H1 (cell line): ENCODE results near the gene STARD13. TPM values are rescaled to one million over a fixed set of nuclear protein-coding genes. Genes with fewer than 3 reads are reported as not detected.

Experiments
- CTCF ChIA-PET: fragments of 300-600 bp; sonication (Branson Sonifier 250); formaldehyde crosslinking; loops from one replicate; lab custom pipeline; 2021; ENCODE audit not compliant: partially characterized antibody; lab: Charles Lee
- POLR2A ChIA-PET: fragments of 300-600 bp; sonication (Branson Sonifier 250); formaldehyde crosslinking; loops from one replicate; lab custom pipeline; 2021; ENCODE audit warnings: inconsistent platforms; ENCODE audit not compliant: partially characterized antibody; lab: Charles Lee
- DNase-seq, 2 experiments: peaks; one replicate each; pipeline versions ENCODE4 v3.0.0 to v3.0.0-alpha.2; 2010 to 2022; ENCODE audit warnings: low spot score in 2 of 2, low read depth in 1 of 2, mixed read lengths in 1 of 2
- FAIRE-seq: peaks from 2 replicates; lab custom pipeline; 2011; peaks lifted over from hg19 to GRCh38; lab: Jason Lieb, UNC
- H2AFZ ChIP-seq: 2 replicates; pipeline ENCODE4 v1.8.1; 2012; ENCODE audit warnings: low read length, inconsistent platforms
- H2AK5ac ChIP-seq: 2 replicates; pipeline ENCODE4 v1.6.1; 2013; ENCODE audit warnings: low read depth, low read length
- H2BK120ac ChIP-seq: replicated peaks from 2 replicates; pipeline ENCODE3; 2013; ENCODE audit warnings: low read depth, low read length, inconsistent platforms
- H2BK12ac ChIP-seq: 2 replicates; pipeline ENCODE4 v1.6.1; 2013; ENCODE audit warnings: low read depth, low read length
- H2BK15ac ChIP-seq: 2 replicates; pipeline ENCODE4 v1.6.1; 2013; ENCODE audit warnings: low read length
- H2BK20ac ChIP-seq: 2 replicates; pipeline ENCODE4 v1.6.1; 2013; ENCODE audit warnings: low read length
- H2BK5ac ChIP-seq: 2 replicates; pipeline ENCODE4 v1.6.1; 2013; ENCODE audit warnings: low read depth, low read length
- H3K14ac ChIP-seq: 2 replicates; pipeline ENCODE4 v1.6.1; 2013; ENCODE audit warnings: inconsistent platforms; ENCODE audit not compliant: insufficient read length
- H3K18ac ChIP-seq: 2 replicates; pipeline ENCODE4 v1.6.1; 2013; ENCODE audit warnings: low read length; ENCODE audit errors: extremely low read depth
- H3K23ac ChIP-seq: 2 replicates; pipeline ENCODE4 v1.6.1; 2013; ENCODE audit warnings: inconsistent platforms; ENCODE audit not compliant: insufficient read length
- H3K23me2 ChIP-seq: 2 replicates; pipeline ENCODE4 v1.6.1; 2013; ENCODE audit warnings: low read depth, low read length
- H3K27ac ChIP-seq: 2 replicates; pipeline ENCODE4 v1.6.1; 2011; ENCODE audit warnings: low read depth, low read length, inconsistent platforms
- H3K27me3 ChIP-seq, 4 experiments: replicated peaks in 1 of 4; 1 replicate in 1 of 4; 2 replicates in 3 of 4; pipeline versions ENCODE4 v1.6.1 to v1.8.1; 2011 to 2013; ENCODE audit warnings: low read length in 3 of 4, mild to moderate bottlenecking in 3 of 4, inconsistent platforms in 2 of 4, mixed read lengths in 2 of 4, moderate library complexity in 1 of 4; ENCODE audit not compliant: control insufficient read depth in 3 of 4, insufficient read depth in 3 of 4; ENCODE audit errors: extremely low read depth in 1 of 4
- H3K36me3 ChIP-seq, 4 experiments: 2 replicates each; pipeline versions ENCODE4 v1.6.1 to v1.8.1; 2011 to 2013; ENCODE audit warnings: mild to moderate bottlenecking in 4 of 4, low read length in 3 of 4, moderate library complexity in 2 of 4, control low read depth in 1 of 4, inconsistent platforms in 1 of 4; ENCODE audit not compliant: insufficient read depth in 4 of 4, control insufficient read depth in 2 of 4
- H3K4ac ChIP-seq: replicated peaks from 2 replicates; pipeline ENCODE3; 2013; ENCODE audit warnings: low read length, low read depth, mixed read lengths, inconsistent platforms; ENCODE audit not compliant: insufficient read length
- H3K4me1 ChIP-seq, 4 experiments: replicated peaks in 1 of 4; 1 replicate in 1 of 4; 2 replicates in 3 of 4; pipeline versions ENCODE4 v1.6.1 to v1.8.1; 2011 to 2013; ENCODE audit warnings: low read length in 3 of 4, inconsistent platforms in 2 of 4, mixed read lengths in 1 of 4; ENCODE audit not compliant: insufficient read depth in 4 of 4, control insufficient read depth in 3 of 4
- H3K4me2 ChIP-seq, 2 experiments: 2 replicates each; pipeline versions ENCODE4 v1.6.1 to v1.8.1; 2011 to 2013; ENCODE audit warnings: low read depth in 2 of 2, low read length in 2 of 2, control low read depth in 1 of 2, inconsistent platforms in 1 of 2, mild to moderate bottlenecking in 1 of 2; ENCODE audit not compliant: insufficient read depth in 1 of 2
- H3K4me3 ChIP-seq, 4 experiments: fragments of 200-600, 300-600 bp in 1 of 4; sonication (generic), shearing (Covaris generic), sonication (Bioruptor Twin) in 1 of 4; 2 replicates each; pipeline versions ENCODE4 v1.5.1 to v1.8.1; 2011 to 2016; ENCODE audit warnings: low read length in 4 of 4, low read depth in 3 of 4, control low read depth in 2 of 4, inconsistent platforms in 2 of 4, mild to moderate bottlenecking in 2 of 4, mixed read lengths in 1 of 4, moderate library complexity in 1 of 4; ENCODE audit not compliant: insufficient read depth in 2 of 4; ENCODE audit errors: extremely low read depth in 1 of 4
- H3K56ac ChIP-seq: replicated peaks from 2 replicates; pipeline ENCODE3; 2013; ENCODE audit warnings: low read depth, mild to moderate bottlenecking, mixed read lengths, low read length, inconsistent platforms; ENCODE audit not compliant: insufficient read length
- H3K79me1 ChIP-seq: 2 replicates; pipeline ENCODE4 v1.6.1; 2013; ENCODE audit warnings: low read depth, low read length, control low read depth
- H3K79me2 ChIP-seq, 2 experiments: 2 replicates each; pipeline versions ENCODE4 v1.6.1 to v1.8.1; 2012 to 2013; ENCODE audit warnings: low read length in 2 of 2, mild to moderate bottlenecking in 2 of 2, inconsistent platforms in 1 of 2; ENCODE audit not compliant: insufficient read depth in 2 of 2, control insufficient read depth in 1 of 2
- H3K9ac ChIP-seq, 4 experiments: replicated peaks in 1 of 4; 1 replicate in 1 of 4; 2 replicates in 3 of 4; pipeline versions ENCODE4 v1.6.1 to v1.8.1; 2011 to 2013; ENCODE audit warnings: low read depth in 3 of 4, low read length in 3 of 4, control low read depth in 2 of 4, mild to moderate bottlenecking in 2 of 4, moderate library complexity in 2 of 4, inconsistent platforms in 1 of 4; ENCODE audit errors: extremely low read depth in 1 of 4
- H3K9me3 ChIP-seq, 2 experiments: 2 replicates each; pipeline versions ENCODE4 v1.6.1 to v1.8.1; 2012 to 2013; ENCODE audit warnings: mild to moderate bottlenecking in 2 of 2, moderate library complexity in 2 of 2, control low read depth in 1 of 2, inconsistent platforms in 1 of 2, low read depth in 1 of 2, low read length in 1 of 2, mixed read lengths in 1 of 2; ENCODE audit not compliant: insufficient read depth in 2 of 2
- H4K20me1 ChIP-seq, 2 experiments: replicated peaks in 1 of 2; 2 replicates each; pipeline versions ENCODE3 to v1.8.1; 2011 to 2013; ENCODE audit warnings: inconsistent platforms in 2 of 2, low read length in 2 of 2, mild to moderate bottlenecking in 1 of 2; ENCODE audit not compliant: insufficient read depth in 2 of 2, control insufficient read depth in 1 of 2
- H4K5ac ChIP-seq: 2 replicates; pipeline ENCODE4 v1.6.1; 2013; ENCODE audit warnings: low read length, low read depth, mixed read lengths, inconsistent platforms; ENCODE audit not compliant: insufficient read length
- H4K8ac ChIP-seq: 2 replicates; pipeline ENCODE4 v1.8.0; 2013; ENCODE audit warnings: mild to moderate bottlenecking, moderate library complexity, low read length, inconsistent platforms; ENCODE audit not compliant: insufficient read depth; ENCODE audit errors: extremely low read depth
- H4K91ac ChIP-seq: replicated peaks from 2 replicates; pipeline ENCODE3; 2013; ENCODE audit warnings: low read length, mixed read lengths, inconsistent platforms; ENCODE audit not compliant: insufficient read length
- CBX8 ChIP-seq: fragments of 300-800, 300-1000 bp; sonication (generic); IDR thresholded peaks from 2 replicates; pipeline ENCODE4 v1.7.1; 2016; ENCODE audit warnings: low read depth, low read length, borderline replicate concordance
- HDAC6 ChIP-seq: IDR thresholded peaks from one replicate; pipeline ENCODE4 v1.7.1; 2012; ENCODE audit warnings: low read depth, mild to moderate bottlenecking, inconsistent platforms, low read length, moderate library complexity
- KDM1A ChIP-seq: fragments of 200-600, 300-600 bp; sonication (generic); IDR thresholded peaks from 2 replicates; pipeline ENCODE4 v1.7.1; 2016; ENCODE audit warnings: mild to moderate bottlenecking, low read length, borderline replicate concordance
- SP2 ChIP-seq: IDR thresholded peaks from 2 replicates; pipeline ENCODE4 v1.6.1; 2012; ENCODE audit warnings: mild to moderate bottlenecking, low read length, inconsistent platforms
- SRF ChIP-seq: IDR thresholded peaks from 2 replicates; pipeline ENCODE4 v1.6.1; 2011; ENCODE audit warnings: mild to moderate bottlenecking, low read depth, low read length, moderate library complexity
- SUZ12 ChIP-seq: fragments of 200-600 bp; sonication (generic); IDR thresholded peaks from 2 replicates; pipeline ENCODE4 v1.6.1; 2012; ENCODE audit warnings: mild to moderate bottlenecking, inconsistent platforms, low read length, moderate library complexity, mixed read lengths
- YY1 ChIP-seq: IDR thresholded peaks from 2 replicates; pipeline ENCODE4 v1.6.1; 2011; ENCODE audit warnings: low read depth, mild to moderate bottlenecking, low read length
- WGBS, 2 experiments: shearing (Covaris generic) in 1 of 2; methylation state at CpG; one replicate each; pipeline versions ENCODE4 v1.1.6 to v1.1.7; 2013 to 2015; ENCODE audit warnings: low lambda C conversion rate in 2 of 2, mixed read lengths in 2 of 2, inconsistent platforms in 1 of 2, low coverage in 1 of 2, missing lambda C conversion rate in 1 of 2; ENCODE audit not compliant: insufficient replicate concordance in 2 of 2, insufficient coverage in 1 of 2, insufficient read length in 1 of 2; ENCODE audit errors: extremely low coverage in 1 of 2, missing lambda C conversion rate in 1 of 2; 5-methylcytosine and 5-hydroxymethylcytosine counted together
- polyA plus RNA-seq, 7 experiments: library from polyadenylated mRNA; depleted of rRNA in 3 of 7; stranded (reverse) in 5 of 7; unstranded in 2 of 7; fragments of >200 nt in 5 of 7; fragments of 200-250 nt in 2 of 7; gene quantifications; 1 replicate in 5 of 7; 2 replicates in 1 of 7; 4 replicates in 1 of 7; pipeline versions ENCODE4 v1.2.1 to v1.2.3, GENCODE V29; 2011 to 2013; ENCODE audit warnings: missing spikeins in 2 of 7, mixed read lengths in 2 of 7
- total RNA-seq: library from RNA; stranded (reverse); fragmentation: NEBNext Ultra II Directional; extraction: Animal tissue kit (Norgen Biotek cat#: 25700); gene quantifications from 2 replicates; pipeline ENCODE4 v1.2.1, GENCODE V29; 2021

STARD13 gene
- total and polyA plus RNA-seq, 2 of the 8 experiments (the other 6 are each of a cell fraction or from before 2014, with no cell fraction given): 0.82 to 2.9 TPM

DNA sequence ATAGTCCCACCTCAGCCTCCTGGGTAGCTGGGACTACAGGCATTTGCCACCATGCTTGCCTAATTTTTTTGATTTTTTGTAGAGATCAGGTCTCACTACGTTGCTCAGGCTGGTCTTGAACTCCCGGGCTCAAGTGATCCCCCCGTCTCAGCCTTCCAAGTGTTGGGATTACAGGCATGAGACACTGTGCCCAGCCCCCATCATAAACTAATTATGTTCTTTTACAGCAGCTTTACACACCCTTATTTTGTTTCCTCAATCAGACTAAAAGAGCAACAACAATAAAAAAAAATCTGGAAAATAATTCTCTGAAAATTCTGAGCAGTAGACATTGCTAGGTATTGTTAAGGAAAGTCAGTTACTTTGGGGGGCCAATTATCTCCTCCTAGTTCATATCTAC, 35.7 kb downstream of the STARD13 start:
- DNase-seq: no peak
- CTCF ChIA-PET: interaction anchor here (0.6 kb wide), 1 partner anchor 20 kb away, joined by 3 read pairs; no protein-coding TSS in a partner anchor
- no peak overlapping the region for H2BK120ac ChIP-seq
- TF ChIP-seq YY1: no peak
- TF ChIP-seq SRF: no peak
- no peak for TF ChIP-seq CBX8
- TF ChIP-seq SUZ12: no peak
- no peak for TF ChIP-seq HDAC6
- no peak for TF ChIP-seq SP2
- no peak for TF ChIP-seq KDM1A

More for the DNA sequence above, 35.7 kb downstream of the STARD13 start:
- FAIRE-seq: no peak
- Histone ChIP-seq H4K20me1 (no peaks in the 10 kb centered on the region), H4K5ac (no peak overlapping the region), H3K9ac (no peak overlapping the region), H2AK5ac (no peak overlapping the region), H2BK20ac (no peak overlapping the region), H2BK15ac (no peak overlapping the region), H3K4ac (no peak overlapping the region), H3K79me2 (no peaks in the 10 kb centered on the region), H3K23me2 (no peaks in the 10 kb centered on the region), H2BK5ac (no peak overlapping the region), H3K36me3 (no peaks in the 10 kb centered on the region), H3K18ac (no peak overlapping the region), H3K14ac (no peak overlapping the region), H3K27ac (no peak overlapping the region), H4K8ac (no peak overlapping the region), H3K27me3 (no peaks in the 10 kb centered on the region), H2AFZ (no peak overlapping the region), H3K23ac (no peak overlapping the region), H4K91ac (no peak overlapping the region), H3K4me2 (no peak overlapping the region), H3K56ac (no peak overlapping the region), H3K9me3 (no peaks in the 10 kb centered on the region), H3K4me1 (no peaks in the 10 kb centered on the region), H3K79me1 (no peaks in the 10 kb centered on the region), H3K4me3 (no peak overlapping the region), H2BK12ac (no peak overlapping the region)
- POLR2A ChIA-PET: no interaction called here
- whole genome bisulfite sequencing, 2 experiments: 70% methylated on average over 3 of the region's 3 CpGs; no CpG with 5 or more reads in 1 of the 2 experiments
